Fibroblast of lung (primary cell): ENCODE measurements around the gene STARD3. TPM values are rescaled to one million over a fixed set of nuclear protein-coding genes. Genes with fewer than 3 reads are reported as not detected.

Experiments used
- DNase-seq, 2 donors: peaks; one replicate each; pipeline versions ENCODE4 v3.0.0 to v3.0.0-alpha.2; 2010; ENCODE audit warnings: low read depth in 2 of 2
- H2AFZ ChIP-seq: 2 replicates; pipeline ENCODE4 v1.5.1; 2012; ENCODE audit warnings: low read length, control low read depth, inconsistent platforms
- H3K27ac ChIP-seq: 2 replicates; pipeline ENCODE4 v1.5.1; 2011; ENCODE audit warnings: low read length, control low read depth; ENCODE audit not compliant: insufficient read depth
- H3K27me3 ChIP-seq: 2 replicates; pipeline ENCODE4 v1.5.1; 2011; ENCODE audit warnings: mild to moderate bottlenecking, low read length; ENCODE audit not compliant: control insufficient read depth, insufficient read depth
- H3K36me3 ChIP-seq: 2 replicates; pipeline ENCODE4 v1.5.1; 2011; ENCODE audit warnings: low read length; ENCODE audit not compliant: control insufficient read depth, insufficient read depth
- H3K4me1 ChIP-seq: 2 replicates; pipeline ENCODE4 v1.5.1; 2011; ENCODE audit warnings: low read length; ENCODE audit not compliant: control insufficient read depth, insufficient read depth; ENCODE audit errors: extremely low read depth
- H3K4me2 ChIP-seq: 2 replicates; pipeline ENCODE4 v1.5.1; 2011; ENCODE audit warnings: low read length, control low read depth; ENCODE audit not compliant: insufficient read depth; ENCODE audit errors: extremely low read depth
- H3K4me3 ChIP-seq, 4 experiments: fragments of 200-600 bp in 1 of 4; sonication (generic) in 1 of 4; replicated peaks in 1 of 4; 2 replicates each; pipeline ENCODE4 v1.5.1; 2011 to 2016; ENCODE audit warnings: low read length in 4 of 4, low read depth in 3 of 4, mild to moderate bottlenecking in 3 of 4, control low read depth in 2 of 4, inconsistent platforms in 1 of 4, mixed read lengths in 1 of 4; ENCODE audit not compliant: insufficient read depth in 1 of 4; ENCODE audit errors: control extremely low read depth in 1 of 4
- H3K79me2 ChIP-seq: 2 replicates; pipeline ENCODE4 v1.5.1; 2012; ENCODE audit warnings: mild to moderate bottlenecking, low read length, inconsistent platforms; ENCODE audit not compliant: control insufficient read depth, insufficient read depth
- H3K9ac ChIP-seq: 2 replicates; pipeline ENCODE4 v1.5.1; 2011; ENCODE audit warnings: mild to moderate bottlenecking, low read length, control low read depth; ENCODE audit not compliant: insufficient read depth
- H3K9me3 ChIP-seq: 2 replicates; pipeline ENCODE4 v1.5.1; 2012; ENCODE audit warnings: low read depth, low read length; ENCODE audit not compliant: control insufficient read depth, insufficient read depth
- H4K20me1 ChIP-seq: 2 replicates; pipeline ENCODE4 v1.5.1; 2011; ENCODE audit warnings: low read length; ENCODE audit not compliant: control insufficient read depth, insufficient read depth; ENCODE audit errors: extremely low read depth
- EZH2 ChIP-seq: IDR thresholded peaks from 2 replicates; pipeline ENCODE4 v1.5.1; 2012; ENCODE audit warnings: low read length, control low read depth, mild to moderate bottlenecking; ENCODE audit errors: missing control alignments
- polyA plus RNA-seq, 2 donors: library from polyadenylated mRNA; depleted of rRNA in 1 of 2; stranded (reverse) in 1 of 2; unstranded in 1 of 2; fragments of >200 nt; gene quantifications; 2 replicates each; pipeline ENCODE4 v1.2.1, GENCODE V29; 2011 to 2012; ENCODE audit warnings: missing spikeins in 1 of 2
- total RNA-seq: library from RNA; depleted of rRNA; stranded (reverse); fragments of >200 nt; gene quantifications from 2 replicates; pipeline ENCODE4 v1.2.1, GENCODE V29; 2014
- TF ChIP-seq, protein P1 (sequence below), 2 donors: IDR thresholded peaks in 1 of 2; conservative IDR thresholded peaks in 1 of 2; 1 replicate in 1 of 2; 2 replicates in 1 of 2; pipeline ENCODE4 v1.5.1; 2011 to 2012; ENCODE audit warnings: low read length in 2 of 2, control low read depth in 1 of 2, inconsistent platforms in 1 of 2, low read depth in 1 of 2, mild to moderate bottlenecking in 1 of 2

The STARD3 gene
- total and polyA plus RNA-seq, 2 donors (not counting 1 experiment from before 2014, with no cell fraction given): 30.4 to 31.7 TPM

DNA sequence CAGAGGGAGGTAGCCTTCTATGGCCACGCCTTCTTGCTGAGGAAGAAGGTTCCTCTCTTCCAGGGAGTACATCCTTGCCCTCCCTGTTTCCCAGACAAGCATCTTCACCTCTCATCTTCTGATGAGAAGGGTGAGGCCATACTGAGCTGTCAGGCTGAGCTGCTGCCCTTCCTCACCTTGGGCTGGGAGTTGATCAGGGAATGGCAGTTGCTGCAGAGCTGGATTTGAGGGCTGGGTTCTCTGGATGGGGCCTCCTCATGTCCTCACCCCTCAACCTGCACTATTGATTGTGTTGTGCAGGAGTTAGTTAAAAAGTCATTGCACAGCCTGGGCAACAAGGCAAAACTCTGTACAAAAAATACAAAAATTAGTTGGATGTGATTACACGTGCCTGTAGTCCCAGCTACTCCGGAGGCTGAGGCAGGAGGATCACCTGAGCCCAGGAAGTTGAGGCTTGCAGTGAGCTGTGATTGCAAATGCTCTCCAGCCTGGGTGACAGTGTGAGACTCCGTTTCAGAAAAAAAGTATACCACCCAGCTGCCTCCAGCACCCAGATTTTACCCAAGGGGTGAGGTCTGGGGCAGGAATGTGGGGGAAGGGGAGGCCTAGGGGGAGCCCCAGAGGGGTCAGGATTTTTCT is 65.0 kb downstream of the STARD3 start:
- TF ChIP-seq EZH2: no peak
- TF ChIP-seq, protein P1, sequence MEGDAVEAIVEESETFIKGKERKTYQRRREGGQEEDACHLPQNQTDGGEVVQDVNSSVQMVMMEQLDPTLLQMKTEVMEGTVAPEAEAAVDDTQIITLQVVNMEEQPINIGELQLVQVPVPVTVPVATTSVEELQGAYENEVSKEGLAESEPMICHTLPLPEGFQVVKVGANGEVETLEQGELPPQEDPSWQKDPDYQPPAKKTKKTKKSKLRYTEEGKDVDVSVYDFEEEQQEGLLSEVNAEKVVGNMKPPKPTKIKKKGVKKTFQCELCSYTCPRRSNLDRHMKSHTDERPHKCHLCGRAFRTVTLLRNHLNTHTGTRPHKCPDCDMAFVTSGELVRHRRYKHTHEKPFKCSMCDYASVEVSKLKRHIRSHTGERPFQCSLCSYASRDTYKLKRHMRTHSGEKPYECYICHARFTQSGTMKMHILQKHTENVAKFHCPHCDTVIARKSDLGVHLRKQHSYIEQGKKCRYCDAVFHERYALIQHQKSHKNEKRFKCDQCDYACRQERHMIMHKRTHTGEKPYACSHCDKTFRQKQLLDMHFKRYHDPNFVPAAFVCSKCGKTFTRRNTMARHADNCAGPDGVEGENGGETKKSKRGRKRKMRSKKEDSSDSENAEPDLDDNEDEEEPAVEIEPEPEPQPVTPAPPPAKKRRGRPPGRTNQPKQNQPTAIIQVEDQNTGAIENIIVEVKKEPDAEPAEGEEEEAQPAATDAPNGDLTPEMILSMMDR (conservative IDR thresholded peaks at IDR 0.05 in 1 of 2, IDR thresholded peaks at IDR 0.05 in 1 of 2; ENCODE audit: low read depth in 1 of 2, low read length in 2 of 2): no peak
- no peaks in the 10 kb centered on the region for H4K20me1 ChIP-seq
- no peak for DNase-seq
- H3K27me3 ChIP-seq: no peaks in the 10 kb centered on the region
- peak overlapping the region in 1 of 4 experiments; percentile 83 for H3K4me3 ChIP-seq
- H3K9me3 ChIP-seq: no peaks in the 10 kb centered on the region
- no peak overlapping the region for H2AFZ ChIP-seq
- no peak overlapping the region for H3K9ac ChIP-seq
- H3K4me2 ChIP-seq: peak overlapping the region; percentile 85
- no peaks in the 10 kb centered on the region for H3K36me3 ChIP-seq
- H3K79me2 ChIP-seq: peaks cover 12% of the 10 kb centered on the region
- peaks cover 4% of the 10 kb centered on the region for H3K4me1 ChIP-seq
- H3K27ac ChIP-seq: no peak overlapping the region

- Histone ChIP-seq H3K36me3 (peaks cover 4% of the 10 kb centered on the region), H3K4me3 (no peak overlapping the region), H2AFZ (no peak overlapping the region), H3K4me2 (no peak overlapping the region), H3K27ac (no peak overlapping the region), H3K9ac (no peak overlapping the region), H3K4me1 (peaks cover 4% of the 10 kb centered on the region), H3K27me3 (no peaks in the 10 kb centered on the region), H4K20me1 (no peaks in the 10 kb centered on the region), H3K79me2 (peaks cover 12% of the 10 kb centered on the region), H3K9me3 (no peaks in the 10 kb centered on the region)
- no peak for DNase-seq
- TF ChIP-seq, protein P1 (conservative IDR thresholded peaks at IDR 0.05 in 1 of 2, IDR thresholded peaks at IDR 0.05 in 1 of 2; ENCODE audit: low read depth in 1 of 2, low read length in 2 of 2): no peak
- TF ChIP-seq EZH2: no peak
These were observed 66.3 kb downstream of the STARD3 start for GRCh38 chr17:39702901-39703893.

DNA sequence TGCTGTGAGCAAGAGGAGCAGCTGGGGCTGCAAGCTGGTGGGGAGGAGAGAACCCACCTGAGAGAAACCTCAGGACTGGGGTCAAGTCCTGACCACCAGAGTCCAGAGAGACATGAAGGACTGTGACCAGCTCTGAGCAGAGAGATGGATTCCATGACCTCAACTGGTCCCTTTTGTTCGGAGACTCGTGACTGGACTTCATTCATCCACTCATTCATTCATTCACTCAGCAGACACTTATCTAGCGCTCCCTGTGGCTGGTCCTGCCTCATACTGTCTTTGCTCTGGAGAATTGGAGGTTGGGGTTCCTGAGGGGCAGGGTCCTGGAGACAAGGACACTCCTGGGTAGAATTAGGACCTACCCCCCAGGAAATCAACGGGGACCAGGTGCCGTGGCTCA is 67.0 kb downstream of the STARD3 start:
- H4K20me1 ChIP-seq: no peaks in the 10 kb centered on the region
- DNase-seq: no peak
- H3K79me2 ChIP-seq: peaks cover 12% of the 10 kb centered on the region
- H3K27ac ChIP-seq: no peak overlapping the region
- H3K4me2 ChIP-seq: no peak overlapping the region
- H3K36me3 ChIP-seq: peaks cover 7% of the 10 kb centered on the region
- peaks cover 4% of the 10 kb centered on the region for H3K4me1 ChIP-seq
- no peak overlapping the region for H3K9ac ChIP-seq
- H2AFZ ChIP-seq: no peak overlapping the region
- TF ChIP-seq EZH2: no peak
- TF ChIP-seq, protein P1 (conservative IDR thresholded peaks at IDR 0.05 in 1 of 2, IDR thresholded peaks at IDR 0.05 in 1 of 2; ENCODE audit: low read depth in 1 of 2, low read length in 2 of 2): no peak
- H3K4me3 ChIP-seq: no peak overlapping the region
- no peaks in the 10 kb centered on the region for H3K27me3 ChIP-seq
- H3K9me3 ChIP-seq: no peaks in the 10 kb centered on the region
